ENCODE results near the gene VPS11. TPM values are rescaled to one million over a fixed set of nuclear protein-coding genes. Genes with fewer than 3 reads are reported as not detected.

The VPS11 gene
- polyA plus RNA-seq, 1 donor from 2014 or later, result 24.8 TPM

- Histone ChIP-seq H3K9me3 (ENCODE audit: low read length) (no peaks in the 10 kb centered on the region), H3K79me2 (replicated peaks; ENCODE audit: insufficient read depth, low read length) (no peaks in the 10 kb centered on the region), H3K4me2 (ENCODE audit: low read length) (peak overlapping the region; percentile 92), H3K9me2 (ENCODE audit: insufficient read depth, low read length) (no peaks in the 10 kb centered on the region), H4K20me1 (ENCODE audit: insufficient read depth) (no peaks in the 10 kb centered on the region), H3F3A (ENCODE audit: insufficient read depth, low read length, poor library complexity, severe bottlenecking) (no peaks in the 10 kb centered on the region), H3K27me3 (ENCODE audit: insufficient read depth, low read depth, low read length) (no peaks in the 10 kb centered on the region), H3K27ac (ENCODE audit: low read length) (no peak overlapping the region), H2AFZ (ENCODE audit: low read depth, low read length) (peak overlapping the region; percentile 21), H3K9ac (ENCODE audit: low read length) (peak overlapping the region; percentile 75), H3K4me3 (ENCODE audit: low read length) (peak overlapping the region; percentile 89), H3K36me3 (ENCODE audit: insufficient read depth, low read length) (no peaks in the 10 kb centered on the region)
- TF ChIP-seq MXI1 (conservative IDR thresholded peaks at IDR 0.05; ENCODE audit: poor library complexity, severe bottlenecking), result peak; percentile 59
- no peak for TF ChIP-seq EP300 (conservative IDR thresholded peaks at IDR 0.05; ENCODE audit: poor library complexity, severe bottlenecking)
Observed at GRCh38 chr11:119107538-119108145, 40.0 kb downstream of the VPS11 start.

DNA sequence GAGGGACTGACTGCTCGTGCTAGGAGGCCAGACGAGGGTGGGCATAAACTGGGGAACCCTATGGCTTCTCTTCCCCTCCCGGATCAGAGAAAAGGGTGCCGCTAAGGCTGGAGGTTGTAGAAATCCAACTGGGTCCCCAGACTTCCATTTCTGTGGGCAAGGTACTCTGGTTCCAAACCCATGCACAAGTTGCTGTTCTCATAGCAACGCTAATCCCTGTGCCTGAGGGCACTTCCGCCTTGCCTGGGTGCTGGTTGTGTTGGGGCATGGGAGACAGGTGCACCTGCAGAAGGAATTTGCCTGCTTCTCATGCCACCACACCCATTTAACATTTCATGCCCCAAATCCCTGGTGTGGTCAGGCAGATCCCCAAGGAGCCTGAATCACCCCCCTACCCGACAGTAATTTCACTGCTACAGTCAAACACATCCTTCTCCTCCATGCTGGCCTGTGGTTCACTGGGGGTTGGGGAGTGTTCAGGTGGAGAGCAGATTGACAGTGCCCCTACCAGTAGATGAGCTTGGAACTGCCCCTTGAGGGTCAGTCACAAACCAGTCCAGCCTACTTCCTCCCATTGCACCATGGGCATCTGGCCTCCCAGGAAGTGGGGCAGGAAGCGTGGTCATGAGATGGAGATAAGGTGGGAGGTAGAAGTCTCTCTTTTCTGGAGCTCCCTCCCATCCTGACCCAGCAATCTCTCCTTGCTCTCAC is 40.7 kb downstream of the VPS11 start:
- no peaks in the 10 kb centered on the region for H3F3A ChIP-seq (ENCODE audit: insufficient read depth, low read length, poor library complexity, severe bottlenecking)
- H3K4me3 ChIP-seq (ENCODE audit: low read length), result peak overlapping the region; percentile 89
- no peak overlapping the region for H2AFZ ChIP-seq (ENCODE audit: low read depth, low read length)
- H3K27me3 ChIP-seq (ENCODE audit: insufficient read depth, low read depth, low read length), result no peaks in the 10 kb centered on the region
- no peaks in the 10 kb centered on the region for H4K20me1 ChIP-seq (ENCODE audit: insufficient read depth)
- no peaks in the 10 kb centered on the region for H3K9me3 ChIP-seq (ENCODE audit: low read length)
- no peaks in the 10 kb centered on the region for H3K9me2 ChIP-seq (ENCODE audit: insufficient read depth, low read length)
- H3K79me2 ChIP-seq (replicated peaks; ENCODE audit: insufficient read depth, low read length), result no peaks in the 10 kb centered on the region
- no peak for TF ChIP-seq EZH2 (IDR thresholded peaks at IDR 0.05; ENCODE audit: borderline replicate concordance, insufficient read depth, low read length, poor library complexity, severe bottlenecking)
- TF ChIP-seq MXI1 (conservative IDR thresholded peaks at IDR 0.05; ENCODE audit: poor library complexity, severe bottlenecking), result no peak
- no peak for TF ChIP-seq CTCF (IDR thresholded peaks at IDR 0.05; ENCODE audit: poor library complexity, severe bottlenecking)
- TF ChIP-seq POLR2AphosphoS5 (IDR thresholded peaks at IDR 0.05), result no peak
- H3K4me2 ChIP-seq (ENCODE audit: low read length), result peak overlapping the region; percentile 92
- H3K27ac ChIP-seq (ENCODE audit: low read length), result no peak overlapping the region
- H3K36me3 ChIP-seq (ENCODE audit: insufficient read depth, low read length), result no peaks in the 10 kb centered on the region
- peak overlapping the region; percentile 75 for H3K9ac ChIP-seq (ENCODE audit: low read length)

DNA sequence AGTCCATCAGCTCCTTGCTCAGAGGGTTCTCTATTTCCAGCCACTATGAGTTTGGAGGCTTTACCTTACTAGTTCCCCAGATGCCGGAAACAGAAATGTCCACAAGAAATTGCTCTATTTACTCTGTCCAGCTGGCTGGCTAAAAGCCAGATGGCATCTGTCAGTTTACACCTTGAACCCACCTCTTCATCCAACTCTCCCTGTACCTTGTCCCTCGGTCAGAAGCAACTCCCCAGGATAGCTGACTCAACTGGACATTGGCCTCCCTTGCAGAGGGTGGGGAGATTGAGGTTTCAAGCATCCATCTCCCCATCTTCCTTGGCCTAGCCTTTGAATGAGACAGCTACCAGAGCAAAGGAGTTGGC is 41.2 kb downstream of the VPS11 start:
- Histone ChIP-seq H3K27me3 (ENCODE audit: insufficient read depth, low read depth, low read length) (no peaks in the 10 kb centered on the region), H3K27ac (ENCODE audit: low read length) (no peak overlapping the region), H3K36me3 (ENCODE audit: insufficient read depth, low read length) (no peaks in the 10 kb centered on the region), H4K20me1 (ENCODE audit: insufficient read depth) (no peaks in the 10 kb centered on the region), H3K4me2 (ENCODE audit: low read length) (peak overlapping the region; percentile 92), H3K9ac (ENCODE audit: low read length) (peak overlapping the region; percentile 75), H3K4me3 (ENCODE audit: low read length) (peak overlapping the region; percentile 89), H2AFZ (ENCODE audit: low read depth, low read length) (no peak overlapping the region), H3K9me3 (ENCODE audit: low read length) (no peaks in the 10 kb centered on the region), H3F3A (ENCODE audit: insufficient read depth, low read length, poor library complexity, severe bottlenecking) (no peaks in the 10 kb centered on the region), H3K9me2 (ENCODE audit: insufficient read depth, low read length) (no peaks in the 10 kb centered on the region), H3K79me2 (replicated peaks; ENCODE audit: insufficient read depth, low read length) (no peaks in the 10 kb centered on the region)
- TF ChIP-seq MXI1 (conservative IDR thresholded peaks at IDR 0.05; ENCODE audit: poor library complexity, severe bottlenecking) (no peak), RAD21 (conservative IDR thresholded peaks at IDR 0.05) (no peak), TAF1 (IDR thresholded peaks at IDR 0.05; ENCODE audit: low read depth) (no peak), CTCF (IDR thresholded peaks at IDR 0.05; ENCODE audit: poor library complexity, severe bottlenecking) (no peak), EP300 (conservative IDR thresholded peaks at IDR 0.05; ENCODE audit: poor library complexity, severe bottlenecking) (no peak), SMC3 (conservative IDR thresholded peaks at IDR 0.05; ENCODE audit: poor library complexity) (no peak), POLR2AphosphoS5 (IDR thresholded peaks at IDR 0.05) (no peak), EZH2 (IDR thresholded peaks at IDR 0.05; ENCODE audit: borderline replicate concordance, insufficient read depth, low read length, poor library complexity, severe bottlenecking) (no peak)
- TF ChIP-seq, protein P1, sequence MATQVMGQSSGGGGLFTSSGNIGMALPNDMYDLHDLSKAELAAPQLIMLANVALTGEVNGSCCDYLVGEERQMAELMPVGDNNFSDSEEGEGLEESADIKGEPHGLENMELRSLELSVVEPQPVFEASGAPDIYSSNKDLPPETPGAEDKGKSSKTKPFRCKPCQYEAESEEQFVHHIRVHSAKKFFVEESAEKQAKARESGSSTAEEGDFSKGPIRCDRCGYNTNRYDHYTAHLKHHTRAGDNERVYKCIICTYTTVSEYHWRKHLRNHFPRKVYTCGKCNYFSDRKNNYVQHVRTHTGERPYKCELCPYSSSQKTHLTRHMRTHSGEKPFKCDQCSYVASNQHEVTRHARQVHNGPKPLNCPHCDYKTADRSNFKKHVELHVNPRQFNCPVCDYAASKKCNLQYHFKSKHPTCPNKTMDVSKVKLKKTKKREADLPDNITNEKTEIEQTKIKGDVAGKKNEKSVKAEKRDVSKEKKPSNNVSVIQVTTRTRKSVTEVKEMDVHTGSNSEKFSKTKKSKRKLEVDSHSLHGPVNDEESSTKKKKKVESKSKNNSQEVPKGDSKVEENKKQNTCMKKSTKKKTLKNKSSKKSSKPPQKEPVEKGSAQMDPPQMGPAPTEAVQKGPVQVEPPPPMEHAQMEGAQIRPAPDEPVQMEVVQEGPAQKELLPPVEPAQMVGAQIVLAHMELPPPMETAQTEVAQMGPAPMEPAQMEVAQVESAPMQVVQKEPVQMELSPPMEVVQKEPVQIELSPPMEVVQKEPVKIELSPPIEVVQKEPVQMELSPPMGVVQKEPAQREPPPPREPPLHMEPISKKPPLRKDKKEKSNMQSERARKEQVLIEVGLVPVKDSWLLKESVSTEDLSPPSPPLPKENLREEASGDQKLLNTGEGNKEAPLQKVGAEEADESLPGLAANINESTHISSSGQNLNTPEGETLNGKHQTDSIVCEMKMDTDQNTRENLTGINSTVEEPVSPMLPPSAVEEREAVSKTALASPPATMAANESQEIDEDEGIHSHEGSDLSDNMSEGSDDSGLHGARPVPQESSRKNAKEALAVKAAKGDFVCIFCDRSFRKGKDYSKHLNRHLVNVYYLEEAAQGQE (IDR thresholded peaks at IDR 0.05; ENCODE audit: borderline replicate concordance), result no peak

All from neural cell (in vitro differentiated cells).